ENCODE data around the gene STK4. TPM values are rescaled to one million over a fixed set of nuclear protein-coding genes. Genes with fewer than 3 reads are reported as not detected.

The STK4 gene
- total and polyA plus RNA-seq, 8 donors, result 25.0 to 63.7 (median 28.2) TPM

GRCh38 chr20:45016089-45016671 lies 49.9 kb downstream of the STK4 start:
- peaks cover 0 to 56% of the 10 kb centered on the region in 2 donors for H3K36me3 ChIP-seq
- H3K9me3 ChIP-seq, result no peaks in the 10 kb centered on the region
- intact Hi-C loops (cut with DNase I), result no loop called here
- H3K27me3 ChIP-seq, result no peaks in the 10 kb centered on the region
- ATAC-seq, result no peak
- no peak overlapping the region for H3K27ac ChIP-seq
- H3K4me3 ChIP-seq, result no peak overlapping the region
- H3K4me1 ChIP-seq, result peaks cover 4 to 26% of the 10 kb centered on the region in 2 donors
- TF ChIP-seq CTCF (IDR thresholded peaks at IDR 0.05), result no peak
- no peak for DNase-seq

GRCh38 chr20:45017281-45017680 lies 51.0 kb downstream of the STK4 start:
- H3K9me3 ChIP-seq, result no peaks in the 10 kb centered on the region
- no peak for DNase-seq
- no peak for ATAC-seq
- peaks cover 4 to 23% of the 10 kb centered on the region in 2 donors for H3K4me1 ChIP-seq
- no peak for TF ChIP-seq CTCF (IDR thresholded peaks at IDR 0.05)
- intact Hi-C loops (cut with DNase I), result no loop called here
- H3K27me3 ChIP-seq, result no peaks in the 10 kb centered on the region
- H3K4me3 ChIP-seq, result no peak overlapping the region
- H3K36me3 ChIP-seq, result peaks cover 0 to 62% of the 10 kb centered on the region in 2 donors
- H3K27ac ChIP-seq, result no peak overlapping the region

- Histone ChIP-seq H3K4me1 (peaks cover 4 to 22% of the 10 kb centered on the region in 2 donors), H3K27ac (no peak overlapping the region), H3K4me3 (no peak overlapping the region), H3K27me3 (no peaks in the 10 kb centered on the region), H3K36me3 (peaks cover 0 to 59% of the 10 kb centered on the region in 2 donors), H3K9me3 (no peaks in the 10 kb centered on the region)
- TF ChIP-seq CTCF (IDR thresholded peaks at IDR 0.05), result no peak
- intact Hi-C loops (cut with DNase I), result no loop called here
- ATAC-seq, result no peak
- no peak for DNase-seq
These were observed 51.5 kb downstream of the STK4 start for GRCh38 chr20:45017857-45018256.

- DNase-seq (no peak), ATAC-seq (no peak)
- no peaks in the 10 kb centered on the region for H3K9me3 ChIP-seq
- no peaks in the 10 kb centered on the region for H3K27me3 ChIP-seq
- no peak overlapping the region for H3K27ac ChIP-seq
- H3K4me1 ChIP-seq, result peaks cover 4 to 19% of the 10 kb centered on the region in 2 donors
- TF ChIP-seq CTCF (IDR thresholded peaks at IDR 0.05), result no peak
- H3K36me3 ChIP-seq, result peaks cover 0 to 66% of the 10 kb centered on the region in 2 donors
- no peak overlapping the region for H3K4me3 ChIP-seq
- intact Hi-C loops (cut with DNase I), result no loop called here
These were observed 52.9 kb downstream of the STK4 start for GRCh38 chr20:45019027-45019761.

- Histone ChIP-seq H3K27ac (no peak overlapping the region), H3K4me3 (no peak overlapping the region), H3K4me1 (peaks cover 4 to 19% of the 10 kb centered on the region in 2 donors), H3K27me3 (no peaks in the 10 kb centered on the region), H3K36me3 (peaks cover 0 to 72% of the 10 kb centered on the region in 2 donors), H3K9me3 (no peaks in the 10 kb centered on the region)
- intact Hi-C loops (cut with DNase I), result no loop called here
- no peak for DNase-seq
- TF ChIP-seq CTCF (IDR thresholded peaks at IDR 0.05), result no peak
- no peak for ATAC-seq
These were observed 53.4 kb downstream of the STK4 start for GRCh38 chr20:45019762-45020123.

All from left lung (tissue), 10 donors.